NCI-H1417 (cell line): ENCODE results near the gene OR5M10.
A peak's percentile ranks its signal among the peaks of the same experiment; 100 is the strongest.
"Not testable (repeated sequence)": the region's sequence is repeated elsewhere in the genome, so short reads cannot be mapped to it uniquely, and the experiment has no call there.

Experiments used
- DNase-seq, 3 experiments: peaks; one replicate each; lab custom pipeline; 2025; lab: John Stamatoyannopoulos, UW

The OR5M10 gene

DNA sequence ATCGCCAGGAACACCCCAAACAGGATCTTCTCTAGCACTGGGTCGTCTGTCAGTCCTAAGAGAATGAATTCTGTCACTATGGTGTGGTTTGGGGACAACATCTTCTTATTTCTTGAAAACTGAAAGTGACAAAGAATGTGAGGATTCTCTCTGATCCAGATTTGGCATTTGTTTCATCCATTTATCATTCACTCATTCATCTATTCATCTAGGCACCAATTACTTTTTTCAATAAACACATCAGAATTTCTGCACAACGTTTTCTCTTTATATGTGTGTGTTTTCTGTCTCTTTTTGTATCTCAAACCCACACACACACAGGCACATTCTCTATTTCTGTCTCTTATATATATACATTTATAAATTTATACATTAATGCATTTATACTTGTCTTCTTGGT is at the start of gene OR5M10:
OR5M10 (minus strand) TSS at position 101 of the 400 bp plus-strand sequence; CDS start at position 101, 0 bp downstream.
- no peak for DNase-seq

DNA sequence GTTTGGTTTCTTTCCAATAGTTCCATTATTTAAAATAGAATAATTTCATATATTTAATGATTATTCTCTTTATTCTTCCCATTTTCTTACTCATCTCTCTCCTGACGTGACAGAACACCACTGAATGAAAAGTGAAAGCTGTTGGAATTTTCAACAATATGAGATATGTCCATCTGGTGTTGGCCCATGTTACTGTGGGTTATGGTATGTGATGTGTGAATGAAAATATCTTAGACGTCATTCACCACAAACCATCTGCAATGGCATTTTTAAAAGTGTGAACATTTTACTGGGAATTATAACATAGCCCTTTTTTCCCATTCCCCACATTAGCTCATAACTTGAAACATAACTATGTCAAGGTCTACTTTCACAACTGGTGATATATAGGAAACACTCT is 48.4 kb upstream of the OR5M10 start:
- no peak for DNase-seq

- DNase-seq: peak in 1 of 3 experiments; percentile 51
These were observed 47.2 kb upstream of the OR5M10 start for GRCh38 chr11:56624661-56625110.

GRCh38 chr11:56611174-56611573 is 33.7 kb upstream of the OR5M10 start:
- DNase-seq: no peak

- DNase-seq: not testable (repeated sequence)
These were observed 14.7 kb upstream of the OR5M10 start for GRCh38 chr11:56592088-56592717.

- no peak for DNase-seq
These were observed 18.9 kb downstream of the OR5M10 start for GRCh38 chr11:56558574-56558973.

DNA sequence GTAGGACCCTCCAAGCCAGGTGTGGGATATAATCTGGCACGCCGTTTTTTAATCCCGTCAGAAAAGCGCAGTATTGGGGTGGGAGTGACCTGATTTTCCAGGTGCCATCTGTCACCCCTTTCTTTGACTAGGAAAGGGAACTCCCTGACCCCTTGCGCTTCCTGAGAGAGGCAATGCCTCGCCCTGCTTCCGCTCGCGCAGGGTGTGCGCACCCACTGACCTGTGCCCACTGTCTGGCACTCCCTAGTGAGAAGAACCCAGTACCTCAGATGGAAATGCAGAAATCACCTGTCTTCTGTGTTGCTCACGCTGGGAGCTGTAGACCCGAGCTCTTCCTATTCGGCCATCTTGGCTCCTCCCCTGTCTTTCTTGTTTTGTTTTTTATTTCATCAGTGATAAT is 22.8 kb downstream of the OR5M10 start:
- DNase-seq: not testable (repeated sequence)

- DNase-seq: no peak
These were observed 32.0 kb downstream of the OR5M10 start for GRCh38 chr11:56545531-56545930.

DNA sequence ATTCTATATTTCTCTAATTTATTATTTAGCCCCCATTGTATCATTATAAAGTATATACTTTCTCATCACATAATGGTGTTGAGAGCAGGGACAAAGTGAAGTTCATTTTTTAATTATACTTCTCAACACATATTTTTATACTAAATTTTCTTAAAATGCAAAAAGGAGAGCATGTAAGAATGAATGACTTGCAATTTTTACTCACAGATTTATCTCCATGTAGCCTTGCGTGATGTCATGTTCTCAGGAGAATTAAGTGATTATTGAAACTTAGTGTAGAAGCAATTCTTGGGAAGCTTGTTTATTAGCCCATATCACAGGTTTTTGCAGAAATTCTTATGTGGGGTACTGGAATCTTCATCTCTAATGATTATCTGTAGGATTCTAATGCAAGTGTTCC is 33.8 kb downstream of the OR5M10 start:
- DNase-seq: no peak

- DNase-seq: no peak
These were observed 34.4 kb downstream of the OR5M10 start, which contains the start of gene OR5M11 for GRCh38 chr11:56543157-56543556. OR5M11 (minus strand) TSS chr11:56543257; CDS start chr11:56543257, 0 bp downstream.

- DNase-seq: no peak
These were observed 44.3 kb downstream of the OR5M10 start for GRCh38 chr11:56533054-56533740.

- no peak for DNase-seq
These were observed 45.7 kb downstream of the OR5M10 start for GRCh38 chr11:56531856-56532255.
